ENCODE results near the gene PRMT7.

Gene PRMT7

GRCh38 chr16:68310774-68311511, at the start of gene PRMT7, which contains the start of gene SLC7A6OS:
TSS of gene PRMT7 (plus strand) at chr16:68311019. CDS start at chr16:68315980, 4,961 bp downstream.
TSS of gene SLC7A6OS (minus strand) at chr16:68310946. CDS start at chr16:68310926, 20 bp downstream.
- peak; percentile 90 for DNase-seq (ENCODE audit: low spot score)

- no peak for DNase-seq (ENCODE audit: low spot score)
Observed at GRCh38 chr16:68263559-68264127, 47.2 kb upstream of the PRMT7 start.

- DNase-seq (ENCODE audit: low spot score): peak; percentile 20
Observed at GRCh38 chr16:68264128-68265077, 46.4 kb upstream of the PRMT7 start, which contains the start of gene SLC7A6. TSS of gene SLC7A6 (plus strand) at chr16:68264526. CDS start at chr16:68274727, 10,201 bp downstream.

GRCh38 chr16:68265078-68265920, 45.5 kb upstream of the PRMT7 start:
- DNase-seq (ENCODE audit: low spot score): peak; percentile 17

GRCh38 chr16:68267612-68268405, 43.0 kb upstream of the PRMT7 start:
- no peak for DNase-seq (ENCODE audit: low spot score)

GRCh38 chr16:68269793-68270192, 41.0 kb upstream of the PRMT7 start:
- DNase-seq (ENCODE audit: low spot score): no peak

GRCh38 chr16:68270353-68270752, 40.5 kb upstream of the PRMT7 start:
- no peak for DNase-seq (ENCODE audit: low spot score)

- DNase-seq (ENCODE audit: low spot score): no peak
Observed at GRCh38 chr16:68272507-68273209, 38.2 kb upstream of the PRMT7 start.

- DNase-seq (ENCODE audit: low spot score): no peak
Observed at GRCh38 chr16:68273459-68273858, 37.4 kb upstream of the PRMT7 start.

GRCh38 chr16:68273896-68274295, 36.9 kb upstream of the PRMT7 start:
- DNase-seq (ENCODE audit: low spot score): no peak

GRCh38 chr16:68274441-68274840, 36.4 kb upstream of the PRMT7 start:
- DNase-seq (ENCODE audit: low spot score): no peak

GRCh38 chr16:68275611-68276191, 35.1 kb upstream of the PRMT7 start:
- no peak for DNase-seq (ENCODE audit: low spot score)

- no peak for DNase-seq (ENCODE audit: low spot score)
Observed at GRCh38 chr16:68276223-68276622, 34.6 kb upstream of the PRMT7 start.

GRCh38 chr16:68279726-68280558, 30.9 kb upstream of the PRMT7 start:
- DNase-seq (ENCODE audit: low spot score): no peak

- DNase-seq (ENCODE audit: low spot score): no peak
Observed at GRCh38 chr16:68281368-68282063, 29.3 kb upstream of the PRMT7 start.

GRCh38 chr16:68282064-68282452, 28.8 kb upstream of the PRMT7 start:
- no peak for DNase-seq (ENCODE audit: low spot score)

- no peak for DNase-seq (ENCODE audit: low spot score)
Observed at GRCh38 chr16:68283346-68283745, 27.5 kb upstream of the PRMT7 start.

Data from COLO829 (cell line).